ENCODE data around the gene MAP3K14. TPM values are rescaled to one million over a fixed set of nuclear protein-coding genes. Genes with fewer than 3 reads are reported as not detected.
"Not testable (repeated sequence)": the region's sequence is repeated elsewhere in the genome, so short reads cannot be mapped to it uniquely, and the experiment has no call there.

Gene MAP3K14
- total RNA-seq, 1 donor from 2014 or later, result 19.1 TPM

GRCh38 chr17:45315648-45316433 is 979 bp downstream of the MAP3K14 start:
- DNase-seq (ENCODE audit: low spot score), result no peak

GRCh38 chr17:45314741-45315647 is 1.8 kb downstream of the MAP3K14 start:
- DNase-seq (ENCODE audit: low spot score), result no peak

- no peak for DNase-seq (ENCODE audit: low spot score)
Observed at GRCh38 chr17:45313996-45314740, 2.7 kb downstream of the MAP3K14 start.

GRCh38 chr17:45313421-45313771 is 3.4 kb downstream of the MAP3K14 start:
- no peak for DNase-seq (ENCODE audit: low spot score)

GRCh38 chr17:45312477-45313420 is 4.1 kb downstream of the MAP3K14 start:
- DNase-seq (ENCODE audit: low spot score), result no peak

GRCh38 chr17:45311760-45312476 is 4.9 kb downstream of the MAP3K14 start:
- peak; percentile 82 for DNase-seq (ENCODE audit: low spot score)

GRCh38 chr17:45311401-45311759 is 5.4 kb downstream of the MAP3K14 start:
- no peak for DNase-seq (ENCODE audit: low spot score)

GRCh38 chr17:45310380-45311324 is 6.2 kb downstream of the MAP3K14 start:
- DNase-seq (ENCODE audit: low spot score), result peak; percentile 84

- no peak for DNase-seq (ENCODE audit: low spot score)
Observed at GRCh38 chr17:45309400-45309799, 7.4 kb downstream of the MAP3K14 start.

GRCh38 chr17:45308840-45309239 is 8.0 kb downstream of the MAP3K14 start:
- DNase-seq (ENCODE audit: low spot score), result no peak

- no peak for DNase-seq (ENCODE audit: low spot score)
Observed at GRCh38 chr17:45308016-45308365, 8.8 kb downstream of the MAP3K14 start.

- no peak for DNase-seq (ENCODE audit: low spot score)
Observed at GRCh38 chr17:45307290-45308015, 9.4 kb downstream of the MAP3K14 start.

- DNase-seq (ENCODE audit: low spot score), result no peak
Observed at GRCh38 chr17:45306623-45307022, 10.2 kb downstream of the MAP3K14 start.

- no peak for DNase-seq (ENCODE audit: low spot score)
Observed at GRCh38 chr17:45306094-45306493, 10.7 kb downstream of the MAP3K14 start.

GRCh38 chr17:45305530-45306087 is 11.2 kb downstream of the MAP3K14 start:
- no peak for DNase-seq (ENCODE audit: low spot score)

- DNase-seq (ENCODE audit: low spot score), result no peak
Observed at GRCh38 chr17:45302649-45303173, 14.1 kb downstream of the MAP3K14 start.

- DNase-seq (ENCODE audit: low spot score), result not testable (repeated sequence)
Observed at GRCh38 chr17:45302220-45302619, 14.6 kb downstream of the MAP3K14 start.

GRCh38 chr17:45301674-45302073 is 15.1 kb downstream of the MAP3K14 start:
- no peak for DNase-seq (ENCODE audit: low spot score)

Measured in mucosa of gallbladder (tissue), 1 donor.